Epithelial cell of proximal tubule (primary cell): ENCODE measurements around the gene RYK. TPM values are rescaled to one million over a fixed set of nuclear protein-coding genes. Genes with fewer than 3 reads are reported as not detected.

Experiments used
- DNase-seq: peaks from one replicate; pipeline ENCODE4 v3.0.0-alpha.2; 2011; ENCODE audit warnings: low read depth
- H3K4me3 ChIP-seq: 2 replicates; pipeline ENCODE4 v1.5.1; 2011; ENCODE audit warnings: low read depth, mild to moderate bottlenecking, low read length
- CTCF ChIP-seq: conservative IDR thresholded peaks from 2 replicates; pipeline ENCODE4 v1.5.1; 2012; ENCODE audit warnings: low read depth, mild to moderate bottlenecking, low read length
- total RNA-seq: library from RNA; depleted of rRNA; stranded (reverse); fragments of >200 nt; gene quantifications from 2 replicates; pipeline ENCODE4 v1.2.3, GENCODE V29; 2015

The RYK gene
- total RNA-seq, 1 donor from 2014 or later = 33.5 TPM

DNA sequence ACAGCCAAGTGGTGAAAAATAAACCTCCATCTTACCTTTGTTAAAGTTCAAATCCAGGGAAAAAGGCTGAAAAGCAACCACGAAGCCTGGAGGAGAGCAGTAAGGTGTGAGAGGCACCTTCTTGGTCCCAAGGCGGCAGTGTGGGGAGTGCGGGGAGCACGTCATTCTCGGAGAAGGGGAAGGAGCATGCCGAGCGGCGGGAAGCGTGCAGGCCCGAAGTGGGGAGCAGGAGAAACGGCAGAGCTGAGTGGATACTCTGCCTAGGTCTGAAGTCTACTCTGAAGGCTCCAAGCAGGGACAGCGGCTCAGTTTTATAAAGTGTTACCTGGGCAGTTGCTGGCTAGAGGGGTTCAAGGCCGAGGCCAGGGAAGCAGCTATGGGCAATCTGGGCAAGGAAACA, 96.9 kb downstream of the RYK start:
- TF ChIP-seq CTCF = no peak
- H3K4me3 ChIP-seq = no peak overlapping the region
- DNase-seq = no peak

- H3K4me3 ChIP-seq = no peak overlapping the region
- TF ChIP-seq CTCF = no peak
- DNase-seq = no peak
Measured at GRCh38 chr3:134150476-134150875, 100.2 kb downstream of the RYK start.

- no peak for TF ChIP-seq CTCF
Measured at GRCh38 chr3:134149286-134149685, 101.4 kb downstream of the RYK start.

DNA sequence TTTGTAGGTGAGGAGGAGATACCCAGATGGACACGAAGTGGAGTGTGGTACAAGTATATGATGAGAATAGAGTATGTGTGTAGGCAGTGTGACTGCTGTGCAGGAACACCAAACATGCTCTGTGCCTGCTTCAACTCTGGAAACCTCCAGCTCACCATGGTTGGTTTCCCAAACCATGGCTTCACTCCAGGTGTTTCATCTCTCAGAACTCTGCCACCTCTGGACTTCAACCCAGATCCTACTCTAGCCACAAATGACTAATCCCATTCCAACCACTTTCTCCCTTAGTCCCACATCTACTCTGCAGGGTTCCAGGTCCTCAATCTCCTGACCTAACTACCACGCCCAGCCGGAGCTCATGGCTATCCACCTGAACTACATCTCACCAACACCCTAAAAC, 102.1 kb downstream of the RYK start:
- TF ChIP-seq CTCF = no peak
- DNase-seq = no peak
- no peak overlapping the region for H3K4me3 ChIP-seq

More at GRCh38 chr3:134149286-134149685, 101.4 kb downstream of the RYK start:
- H3K4me3 ChIP-seq = no peak overlapping the region
- no peak for DNase-seq

- DNase-seq = no peak
- TF ChIP-seq CTCF = no peak
Measured at GRCh38 chr3:134147411-134147810, 103.2 kb downstream of the RYK start.

DNA sequence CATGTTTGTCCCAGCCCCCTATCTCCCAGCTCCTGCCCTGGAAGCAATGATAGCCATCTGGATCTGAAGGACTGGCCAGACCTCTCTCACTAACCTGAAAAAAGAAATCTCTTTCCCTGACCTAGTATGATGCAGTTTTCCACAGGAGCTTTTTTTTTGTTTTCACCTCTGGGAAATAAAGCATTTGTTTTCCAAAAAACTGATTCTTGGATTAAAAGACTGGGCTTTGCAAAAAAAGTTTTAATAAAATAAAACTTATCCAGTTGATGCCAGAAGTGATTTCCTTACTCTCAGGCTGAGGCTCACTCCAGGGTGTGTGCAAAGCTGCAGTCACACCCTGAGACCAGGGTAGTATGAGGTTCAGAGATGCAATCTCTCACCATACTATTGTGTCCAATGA, 104.0 kb downstream of the RYK start:
- H3K4me3 ChIP-seq = no peak overlapping the region
- TF ChIP-seq CTCF = no peak
- no peak for DNase-seq

More at GRCh38 chr3:134147411-134147810, 103.2 kb downstream of the RYK start:
- H3K4me3 ChIP-seq = no peak overlapping the region

- no peak for TF ChIP-seq CTCF
- no peak for DNase-seq
- H3K4me3 ChIP-seq = no peak overlapping the region
Measured at GRCh38 chr3:134145183-134145582, 105.5 kb downstream of the RYK start.
